Activated T-cell treated with anti-CD3 and anti-CD28 coated beads, Interleukin-2, amount 50 U/mL, for 24 hours (primary cell): Measurements from ENCODE around the gene GNAL.
"Not testable (repeated sequence)": the region's sequence is repeated elsewhere in the genome, so short reads cannot be mapped to it uniquely, and the experiment has no call there.

ENCODE experiments used
- DNase-seq: peaks from one replicate; pipeline ENCODE4 v3.0.0-alpha.2; 2020
- H3K27ac Mint-ChIP-seq: 2 replicates; pipeline ENCODE4 v1.8.0; 2020; ENCODE audit warnings: mild to moderate bottlenecking, mixed read lengths
- H3K27me3 Mint-ChIP-seq: 2 replicates; pipeline ENCODE4 v1.8.0; 2020; ENCODE audit warnings: mixed read lengths
- H3K36me3 Mint-ChIP-seq: 2 replicates; pipeline ENCODE4 v1.8.0; 2020; ENCODE audit warnings: low read depth, mixed read lengths
- H3K4me1 Mint-ChIP-seq: 2 replicates; pipeline ENCODE4 v1.8.0; 2020; ENCODE audit warnings: low read depth, mixed read lengths
- H3K4me3 Mint-ChIP-seq: 2 replicates; pipeline ENCODE4 v1.8.0; 2020; ENCODE audit warnings: mild to moderate bottlenecking, moderate library complexity, mixed read lengths
- H3K9me3 Mint-ChIP-seq: 2 replicates; pipeline ENCODE4 v1.8.0; 2020; ENCODE audit warnings: mixed read lengths

The GNAL gene

GRCh38 chr18:11880586-11881304 is 191.7 kb downstream of the GNAL start:
- Mint-ChIP-seq H3K36me3 (peaks cover 47% of the 10 kb centered on the region), H3K9me3 (no peaks in the 10 kb centered on the region), H3K27me3 (no peaks in the 10 kb centered on the region), H3K4me3 (no peak overlapping the region), H3K27ac (no peak overlapping the region), H3K4me1 (no peaks in the 10 kb centered on the region)
- no peak for DNase-seq

- Mint-ChIP-seq H3K36me3 (peaks cover 57% of the 10 kb centered on the region), H3K27me3 (no peaks in the 10 kb centered on the region), H3K4me1 (peaks cover 6% of the 10 kb centered on the region), H3K9me3 (no peaks in the 10 kb centered on the region), H3K4me3 (no peak overlapping the region), H3K27ac (no peak overlapping the region)
- DNase-seq = no peak
These were observed 193.6 kb downstream of the GNAL start for GRCh38 chr18:11882636-11883035.

- H3K4me3 Mint-ChIP-seq = no peak overlapping the region
These were observed 194.1 kb downstream of the GNAL start for GRCh38 chr18:11883153-11883552.

GRCh38 chr18:11884396-11885030 is 195.4 kb downstream of the GNAL start:
- Mint-ChIP-seq H3K4me3 (no peak overlapping the region), H3K27ac (peak overlapping the region; percentile 47)

More at GRCh38 chr18:11883153-11883552, 194.1 kb downstream of the GNAL start:
- H3K9me3 Mint-ChIP-seq = no peaks in the 10 kb centered on the region
- no peak overlapping the region for H3K27ac Mint-ChIP-seq
- H3K36me3 Mint-ChIP-seq = peaks cover 62% of the 10 kb centered on the region
- DNase-seq = no peak
- no peaks in the 10 kb centered on the region for H3K27me3 Mint-ChIP-seq
- peaks cover 7% of the 10 kb centered on the region for H3K4me1 Mint-ChIP-seq

GRCh38 chr18:11885278-11885947 is 196.3 kb downstream of the GNAL start:
- no peak for DNase-seq
- peaks cover 7% of the 10 kb centered on the region for H3K4me1 Mint-ChIP-seq
- no peak overlapping the region for H3K4me3 Mint-ChIP-seq
- no peak overlapping the region for H3K27ac Mint-ChIP-seq
- H3K27me3 Mint-ChIP-seq = no peaks in the 10 kb centered on the region
- H3K36me3 Mint-ChIP-seq = peaks cover 83% of the 10 kb centered on the region
- no peaks in the 10 kb centered on the region for H3K9me3 Mint-ChIP-seq

More at GRCh38 chr18:11884396-11885030, 195.4 kb downstream of the GNAL start:
- Mint-ChIP-seq H3K9me3 (no peaks in the 10 kb centered on the region), H3K36me3 (peaks cover 76% of the 10 kb centered on the region), H3K27me3 (no peaks in the 10 kb centered on the region), H3K4me1 (peaks cover 7% of the 10 kb centered on the region)
- DNase-seq = no peak

GRCh38 chr18:11886577-11887110 is 197.6 kb downstream of the GNAL start:
- H3K4me3 Mint-ChIP-seq = no peak overlapping the region
- peak overlapping the region; percentile 27 for H3K27ac Mint-ChIP-seq
- no peaks in the 10 kb centered on the region for H3K9me3 Mint-ChIP-seq
- DNase-seq = no peak
- peaks cover 81% of the 10 kb centered on the region for H3K36me3 Mint-ChIP-seq
- H3K4me1 Mint-ChIP-seq = peaks cover 7% of the 10 kb centered on the region
- H3K27me3 Mint-ChIP-seq = no peaks in the 10 kb centered on the region

GRCh38 chr18:11887328-11888128 is 198.5 kb downstream of the GNAL start:
- no peak for DNase-seq
- Mint-ChIP-seq H3K27me3 (no peaks in the 10 kb centered on the region), H3K9me3 (no peaks in the 10 kb centered on the region), H3K4me1 (peaks cover 7% of the 10 kb centered on the region), H3K27ac (peak overlapping the region; percentile 69), H3K36me3 (peaks cover 80% of the 10 kb centered on the region), H3K4me3 (no peak overlapping the region)

GRCh38 chr18:11888726-11889125 is 199.7 kb downstream of the GNAL start:
- DNase-seq = no peak
- no peaks in the 10 kb centered on the region for H3K9me3 Mint-ChIP-seq
- no peaks in the 10 kb centered on the region for H3K27me3 Mint-ChIP-seq
- H3K36me3 Mint-ChIP-seq = peaks cover 86% of the 10 kb centered on the region
- peak overlapping the region; percentile 22 for H3K27ac Mint-ChIP-seq
- peaks cover 7% of the 10 kb centered on the region for H3K4me1 Mint-ChIP-seq
- H3K4me3 Mint-ChIP-seq = no peak overlapping the region

- Mint-ChIP-seq H3K4me3 (no peak overlapping the region), H3K27ac (no peak overlapping the region), H3K4me1 (peaks cover 7% of the 10 kb centered on the region), H3K27me3 (no peaks in the 10 kb centered on the region), H3K9me3 (no peaks in the 10 kb centered on the region), H3K36me3 (peaks cover 84% of the 10 kb centered on the region)
- no peak for DNase-seq
These were observed 200.2 kb downstream of the GNAL start for GRCh38 chr18:11889284-11889683.

GRCh38 chr18:11891737-11892136 is 202.7 kb downstream of the GNAL start:
- no peak for DNase-seq
- Mint-ChIP-seq H3K27ac (no peak overlapping the region), H3K27me3 (no peaks in the 10 kb centered on the region), H3K4me3 (no peak overlapping the region), H3K36me3 (peaks cover 84% of the 10 kb centered on the region), H3K9me3 (no peaks in the 10 kb centered on the region), H3K4me1 (peaks cover 7% of the 10 kb centered on the region)

- H3K9me3 Mint-ChIP-seq, H3K4me3 Mint-ChIP-seq, DNase-seq, H3K27ac Mint-ChIP-seq, H3K27me3 Mint-ChIP-seq, H3K4me1 Mint-ChIP-seq: not testable (repeated sequence)
- H3K36me3 Mint-ChIP-seq = peaks cover 84% of the 10 kb centered on the region
These were observed 203.4 kb downstream of the GNAL start for GRCh38 chr18:11892438-11892837.

- no peak overlapping the region for H3K27ac Mint-ChIP-seq
- H3K27me3 Mint-ChIP-seq = no peaks in the 10 kb centered on the region
- no peaks in the 10 kb centered on the region for H3K4me1 Mint-ChIP-seq
- H3K36me3 Mint-ChIP-seq = peaks cover 78% of the 10 kb centered on the region
- H3K4me3 Mint-ChIP-seq = no peak overlapping the region
- DNase-seq = no peak
- no peaks in the 10 kb centered on the region for H3K9me3 Mint-ChIP-seq
These were observed 208.7 kb downstream of the GNAL start for GRCh38 chr18:11897781-11898180.

- Mint-ChIP-seq H3K4me1 (no peaks in the 10 kb centered on the region), H3K4me3 (no peak overlapping the region), H3K27me3 (no peaks in the 10 kb centered on the region), H3K36me3 (peaks cover 76% of the 10 kb centered on the region), H3K27ac (no peak overlapping the region), H3K9me3 (no peaks in the 10 kb centered on the region)
- no peak for DNase-seq
These were observed 210.0 kb downstream of the GNAL start for GRCh38 chr18:11899063-11899462.

- H3K27ac Mint-ChIP-seq = no peak overlapping the region
- no peaks in the 10 kb centered on the region for H3K27me3 Mint-ChIP-seq
- H3K9me3 Mint-ChIP-seq = no peaks in the 10 kb centered on the region
- peaks cover 73% of the 10 kb centered on the region for H3K36me3 Mint-ChIP-seq
- H3K4me3 Mint-ChIP-seq = no peak overlapping the region
- H3K4me1 Mint-ChIP-seq = peaks cover 12% of the 10 kb centered on the region
- no peak for DNase-seq
These were observed 212.9 kb downstream of the GNAL start for GRCh38 chr18:11901826-11902438.
